ENCODE measurements around the gene DUSP10. TPM values are rescaled to one million over a fixed set of nuclear protein-coding genes. Genes with fewer than 3 reads are reported as not detected.
A peak's percentile ranks its signal among the peaks of the same experiment; 100 is the strongest.

Gene DUSP10
- total and polyA plus RNA-seq, 2 donors (not counting 1 experiment from before 2014, with no cell fraction given), result 22.8 to 37.7 TPM

DNA sequence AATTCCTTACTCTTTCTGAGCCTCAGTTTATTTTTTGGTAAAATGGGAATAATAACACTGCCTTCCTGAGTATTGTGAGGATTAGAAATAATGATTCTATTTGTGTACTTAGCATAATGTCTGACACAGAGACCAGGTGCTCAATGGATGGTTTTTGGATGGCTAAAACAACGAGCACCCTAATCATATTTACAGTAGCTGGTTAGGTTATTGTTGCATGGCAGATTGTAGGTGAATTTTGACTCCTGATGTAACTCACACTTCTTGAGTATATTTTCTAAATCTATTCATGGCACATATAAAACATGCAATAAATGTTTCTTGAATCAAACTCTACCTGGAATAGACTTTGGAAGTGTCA is 11.9 kb upstream of the DUSP10 start:
- no peak overlapping the region for H3K9ac ChIP-seq (ENCODE audit: low read length)
- no peak overlapping the region for H3K27ac ChIP-seq (ENCODE audit: low read length in 2 of 2)
- no peaks in the 10 kb centered on the region for H3K36me3 ChIP-seq (replicated peaks in 1 of 2; ENCODE audit: control extremely low read depth in 1 of 2, control insufficient read depth in 1 of 2, extremely low read depth in 1 of 2, insufficient read depth in 2 of 2, low read length in 1 of 2)
- CTCF ChIA-PET, result interaction anchor here (1.0 to 3.2 kb wide), 3 partner anchors 10 to 276 kb away, joined by 3 to 11 read pairs (median 6); partner anchors contain the start of gene DUSP10
- Mint-ChIP-seq H3K9me3 (ENCODE audit: insufficient read depth) (no peaks in the 10 kb centered on the region), H3K27me3 (no peaks in the 10 kb centered on the region), H3K27ac (peak overlapping the region; percentile 85), H3K4me1 (peaks cover 36% of the 10 kb centered on the region), H3K4me3 (peak overlapping the region; percentile 82)
- H4K20me1 ChIP-seq (ENCODE audit: control insufficient read depth, insufficient read depth, low read length, poor library complexity, severe bottlenecking), result no peaks in the 10 kb centered on the region
- no peak for DNase-seq
- no peak for TF ChIP-seq CTCF (IDR thresholded peaks at IDR 0.05)
- no peak for TF ChIP-seq EZH2 (IDR thresholded peaks at IDR 0.05; ENCODE audit: borderline replicate concordance, insufficient read depth, low read depth, low read length, poor library complexity, severe bottlenecking)
- H3K4me3 ChIP-seq (ENCODE audit: control extremely low read depth in 1 of 5, extremely low read depth in 1 of 5, insufficient read depth in 1 of 5, low read depth in 2 of 5, low read length in 4 of 5), result peak overlapping the region in 1 of 5 experiments; percentile 43
- H3K4me1 ChIP-seq (ENCODE audit: control insufficient read depth in 2 of 2, insufficient read depth in 2 of 2, low read length in 2 of 2), result peaks cover 15 to 22% of the 10 kb centered on the region in 2 donors
- POLR2A ChIA-PET, result no interaction called here
- intact Hi-C loops (cut with micrococcal nuclease), result loop anchor here (1.0 kb wide), 5 partner anchors 11 to 86 kb away; no protein-coding TSS in a partner anchor
- peaks cover 0 to 5% (median 0%) of the 10 kb centered on the region in 3 donors for H3K9me3 ChIP-seq (ENCODE audit: control extremely low read depth in 1 of 3, control insufficient read depth in 2 of 3, insufficient read depth in 1 of 3, low read length in 2 of 3)
- no peak for ATAC-seq (ENCODE audit: low read depth)
- WGBS (ENCODE audit: insufficient coverage), result no CpG with 5 or more reads among the region's 1 CpG
- no peaks in the 10 kb centered on the region for H3K79me2 ChIP-seq (ENCODE audit: control insufficient read depth, insufficient read depth, low read length)
- no peaks in the 10 kb centered on the region for H3K27me3 ChIP-seq (replicated peaks in 1 of 4; ENCODE audit: control extremely low read depth in 1 of 4, control insufficient read depth in 3 of 4, insufficient read depth in 4 of 4, low read length in 3 of 4)
- no peak overlapping the region for H2AFZ ChIP-seq (ENCODE audit: insufficient read depth, low read depth, low read length, poor library complexity, severe bottlenecking)
- peak overlapping the region; percentile 53 for H3K4me2 ChIP-seq (replicated peaks; ENCODE audit: low read depth, low read length, poor library complexity, severe bottlenecking)

- WGBS (ENCODE audit: insufficient coverage), result 49% methylated on average over 2 of the region's 4 CpGs
- no peaks in the 10 kb centered on the region for H4K20me1 ChIP-seq (ENCODE audit: control insufficient read depth, insufficient read depth, low read length, poor library complexity, severe bottlenecking)
- Mint-ChIP-seq H3K27me3 (no peaks in the 10 kb centered on the region), H3K4me3 (no peak overlapping the region), H3K4me1 (peaks cover 27% of the 10 kb centered on the region), H3K9me3 (ENCODE audit: insufficient read depth) (no peaks in the 10 kb centered on the region), H3K27ac (peak overlapping the region; percentile 73)
- POLR2A ChIA-PET, result interaction anchor here (0.6 kb wide), 1 partner anchor 288 kb away, joined by 3 read pairs; no protein-coding TSS in a partner anchor
- H3K4me3 ChIP-seq (ENCODE audit: control extremely low read depth in 1 of 5, extremely low read depth in 1 of 5, insufficient read depth in 1 of 5, low read depth in 2 of 5, low read length in 4 of 5), result no peak overlapping the region
- peaks cover 15 to 22% of the 10 kb centered on the region in 2 donors for H3K4me1 ChIP-seq (ENCODE audit: control insufficient read depth in 2 of 2, insufficient read depth in 2 of 2, low read length in 2 of 2)
- no peak overlapping the region for H3K9ac ChIP-seq (ENCODE audit: low read length)
- no peak overlapping the region for H3K27ac ChIP-seq (ENCODE audit: low read length in 2 of 2)
- ATAC-seq (ENCODE audit: low read depth), result no peak
- no peaks in the 10 kb centered on the region for H3K36me3 ChIP-seq (replicated peaks in 1 of 2; ENCODE audit: control extremely low read depth in 1 of 2, control insufficient read depth in 1 of 2, extremely low read depth in 1 of 2, insufficient read depth in 2 of 2, low read length in 1 of 2)
- no peak for DNase-seq
- TF ChIP-seq EZH2 (IDR thresholded peaks at IDR 0.05; ENCODE audit: borderline replicate concordance, insufficient read depth, low read depth, low read length, poor library complexity, severe bottlenecking) (no peak), CTCF (IDR thresholded peaks at IDR 0.05) (no peak)
- H3K9me3 ChIP-seq (ENCODE audit: control extremely low read depth in 1 of 3, control insufficient read depth in 2 of 3, insufficient read depth in 1 of 3, low read length in 2 of 3), result peaks cover 0 to 5% (median 0%) of the 10 kb centered on the region in 3 donors
- intact Hi-C loops (cut with micrococcal nuclease), result no loop called here
- no peak overlapping the region for H3K4me2 ChIP-seq (replicated peaks; ENCODE audit: low read depth, low read length, poor library complexity, severe bottlenecking)
- no peak overlapping the region for H2AFZ ChIP-seq (ENCODE audit: insufficient read depth, low read depth, low read length, poor library complexity, severe bottlenecking)
- H3K79me2 ChIP-seq (ENCODE audit: control insufficient read depth, insufficient read depth, low read length), result no peaks in the 10 kb centered on the region
- CTCF ChIA-PET, result no interaction called here
- H3K27me3 ChIP-seq (replicated peaks in 1 of 4; ENCODE audit: control extremely low read depth in 1 of 4, control insufficient read depth in 3 of 4, insufficient read depth in 4 of 4, low read length in 3 of 4), result no peaks in the 10 kb centered on the region
Observed at GRCh38 chr1:221751226-221751887, 9.5 kb upstream of the DUSP10 start.

Measured in B cell (primary cell).